IPS-11a (cell line): ENCODE results near the gene SUPT3H.

Experiments
- H3K4me3 ChIP-seq: one replicate; pipeline ENCODE4 v1.5.1; 2013; ENCODE audit warnings: low read depth, low read length, control low read depth

Gene SUPT3H

DNA sequence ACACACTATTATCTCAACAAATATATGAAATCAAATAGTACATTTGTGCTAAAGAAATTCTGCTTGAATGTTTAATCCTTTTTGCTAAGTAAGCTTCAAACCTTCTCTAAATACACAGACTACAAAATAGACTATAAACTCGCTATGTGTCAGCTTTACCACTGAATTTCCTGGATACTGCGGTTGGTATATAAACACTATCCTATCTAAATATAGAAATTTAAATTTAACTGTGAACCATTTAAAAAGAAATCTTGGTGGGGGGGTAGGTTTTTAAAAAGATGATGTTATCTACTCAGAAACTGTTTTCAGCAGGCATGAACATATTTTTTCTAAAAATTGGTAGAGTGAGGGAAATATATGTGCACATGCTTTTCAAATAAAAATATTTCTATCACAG lies 356.1 kb downstream of the SUPT3H start:
- no peak overlapping the region for H3K4me3 ChIP-seq

DNA sequence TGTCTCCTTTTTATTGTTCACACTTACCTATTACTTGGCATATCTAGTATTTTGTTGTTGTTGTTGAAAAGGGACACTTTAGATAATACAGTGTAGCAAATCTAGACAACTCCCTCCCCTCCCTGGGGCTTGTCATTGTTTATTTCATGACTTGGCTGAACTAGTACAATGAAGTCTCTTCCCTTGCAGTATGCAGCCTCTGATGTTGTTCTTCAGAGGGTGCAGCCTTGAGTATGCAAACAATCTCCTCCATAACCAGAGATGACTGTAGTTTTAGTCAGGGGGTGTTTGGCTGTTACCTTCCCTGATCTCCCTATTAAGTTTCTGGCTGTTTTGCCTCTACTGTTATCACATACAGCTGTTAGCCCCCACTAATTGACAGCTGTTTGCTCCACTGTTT lies 365.0 kb downstream of the SUPT3H start:
- H3K4me3 ChIP-seq = no peak overlapping the region

DNA sequence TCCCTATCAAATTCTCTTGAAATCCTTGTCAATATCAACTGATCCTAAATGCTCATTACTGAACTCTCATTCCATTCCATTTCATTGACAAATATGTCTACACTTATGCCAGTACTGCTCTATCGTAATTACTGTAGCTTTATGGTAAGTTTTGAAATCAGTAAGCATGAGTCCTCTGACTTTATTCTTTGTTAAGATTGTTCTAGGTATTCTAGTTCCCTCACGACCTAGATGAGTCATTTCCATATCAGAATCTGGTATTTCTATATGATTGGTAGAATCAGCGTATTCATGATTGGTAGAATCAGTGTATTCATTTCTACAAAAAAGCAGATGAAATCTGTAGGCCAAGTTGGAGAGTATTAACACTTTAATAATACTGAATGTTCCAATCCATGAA lies 368.2 kb downstream of the SUPT3H start:
- no peak overlapping the region for H3K4me3 ChIP-seq

DNA sequence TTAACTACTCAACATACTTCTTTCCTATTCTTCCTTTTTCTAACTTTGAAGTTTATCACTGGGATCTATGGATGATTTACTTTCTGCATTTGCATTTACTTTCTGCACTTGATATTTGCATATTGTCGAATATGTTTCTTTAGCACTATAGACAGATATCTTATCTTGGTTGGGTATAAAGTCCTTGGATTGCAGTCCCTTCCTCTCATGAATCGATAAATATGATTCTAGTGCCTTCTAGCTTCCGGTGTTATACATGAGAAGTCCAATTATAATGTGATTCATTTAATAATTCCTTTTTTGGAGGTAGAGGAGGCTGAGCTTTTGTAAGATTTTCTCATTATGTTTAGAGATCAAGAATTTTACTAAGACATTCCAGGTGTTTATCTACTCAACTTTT lies 370.8 kb downstream of the SUPT3H start:
- H3K4me3 ChIP-seq = no peak overlapping the region

DNA sequence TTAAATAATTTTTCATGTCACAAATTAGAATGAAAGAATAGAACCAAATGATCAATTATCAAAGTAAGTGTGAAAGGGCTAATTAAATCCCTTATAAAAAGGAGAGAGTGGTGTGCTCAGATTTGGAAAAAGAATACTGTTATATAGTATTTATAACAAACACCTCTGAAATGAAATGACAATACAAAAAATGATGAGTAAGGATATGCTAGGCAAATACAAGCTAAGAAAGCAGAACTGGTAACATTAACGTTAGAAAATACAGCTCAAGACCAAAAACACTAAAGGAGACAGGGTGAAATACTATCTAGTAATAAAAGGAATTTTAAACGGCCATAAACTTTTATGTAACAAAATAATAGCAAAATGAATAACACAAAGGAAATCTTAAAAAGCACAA lies 373.8 kb downstream of the SUPT3H start:
- no peak overlapping the region for H3K4me3 ChIP-seq

DNA sequence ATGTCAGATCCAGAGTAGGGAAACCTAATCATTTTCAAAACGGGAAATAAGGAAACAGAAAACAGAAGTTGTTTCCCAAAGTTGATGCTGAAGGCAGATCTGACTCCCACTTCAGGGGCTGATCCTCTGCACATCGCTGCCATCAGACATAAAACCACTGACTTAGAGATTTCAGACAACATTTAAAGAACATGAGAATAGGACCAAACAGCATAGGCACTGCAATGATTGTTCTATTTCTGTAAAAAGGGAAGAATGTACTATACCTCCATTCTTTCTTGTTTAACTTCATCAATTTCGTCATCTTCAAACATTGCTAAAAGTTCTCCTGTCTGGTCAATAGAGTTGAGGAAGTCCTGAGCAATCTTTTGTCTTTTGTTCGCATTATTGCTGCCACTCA lies 374.3 kb downstream of the SUPT3H start:
- H3K4me3 ChIP-seq = no peak overlapping the region

DNA sequence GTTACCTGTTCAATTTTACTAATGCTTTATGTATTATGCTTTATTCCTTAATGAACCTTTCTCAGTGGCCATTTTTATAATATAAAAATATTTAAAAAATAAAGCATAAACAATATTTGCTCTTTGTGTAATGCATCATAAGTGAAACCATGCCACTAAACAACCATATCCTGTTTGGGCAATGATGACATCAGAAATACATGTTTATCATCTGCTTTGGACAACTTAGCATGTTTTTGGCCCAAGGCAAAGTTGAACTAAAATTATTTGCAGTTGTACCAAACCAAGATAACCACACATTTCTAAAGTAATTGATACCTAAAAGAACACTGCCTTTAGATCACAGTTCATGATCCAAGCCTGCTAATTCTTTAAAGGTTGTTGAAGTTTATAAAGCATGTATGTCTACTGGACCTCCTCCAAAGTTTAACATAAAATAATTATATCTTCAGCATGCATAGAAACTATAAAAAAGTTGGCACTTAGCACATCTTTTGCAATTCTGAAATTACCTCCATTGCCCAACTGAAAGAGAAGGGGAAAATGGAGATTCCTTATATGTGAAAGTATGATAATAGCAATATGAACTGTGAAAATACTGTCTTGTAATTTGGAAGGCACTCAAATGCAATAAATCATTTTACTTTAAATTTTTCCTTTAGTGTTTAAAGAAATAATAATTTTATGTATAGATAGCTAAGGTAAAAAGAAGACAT lies 375.2 kb downstream of the SUPT3H start:
- no peak overlapping the region for H3K4me3 ChIP-seq

DNA sequence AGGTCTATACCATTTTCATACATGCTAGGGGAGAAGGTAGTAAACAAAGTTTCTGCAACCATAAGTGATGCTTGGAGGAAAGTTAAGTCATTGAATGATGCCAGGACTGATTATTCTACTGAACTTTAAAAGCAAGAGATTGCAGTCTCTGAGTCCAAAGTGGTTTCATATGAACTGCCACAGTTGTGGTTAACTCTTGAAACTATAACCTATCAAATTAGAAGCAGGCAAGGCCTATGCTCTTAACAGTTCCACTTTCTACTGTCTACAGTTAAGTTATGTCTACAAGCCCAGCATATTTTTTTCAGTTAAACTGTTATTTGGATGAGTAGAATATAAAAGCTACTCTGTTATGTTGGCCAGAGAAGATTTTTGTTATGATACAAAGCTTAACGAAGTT lies 376.1 kb downstream of the SUPT3H start:
- H3K4me3 ChIP-seq = no peak overlapping the region

DNA sequence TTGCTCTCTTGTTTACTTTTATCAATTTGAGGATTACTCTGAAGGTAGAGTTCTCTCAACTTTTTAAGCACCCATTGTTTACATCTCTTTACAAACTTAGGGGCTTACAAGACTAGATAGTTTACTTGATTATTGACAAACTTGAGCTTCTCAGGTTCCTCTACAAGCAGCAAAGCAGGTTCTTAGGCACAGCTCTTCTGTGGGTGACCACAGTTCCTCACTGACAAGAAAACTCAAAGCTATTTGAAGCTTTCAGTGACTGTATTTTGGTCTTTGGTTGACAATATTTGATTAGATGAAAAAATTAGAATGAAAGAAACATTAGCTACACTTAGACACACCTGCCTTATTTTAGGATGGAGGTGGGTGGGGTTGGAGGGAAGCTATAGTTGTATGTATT lies 376.9 kb downstream of the SUPT3H start:
- H3K4me3 ChIP-seq = no peak overlapping the region

DNA sequence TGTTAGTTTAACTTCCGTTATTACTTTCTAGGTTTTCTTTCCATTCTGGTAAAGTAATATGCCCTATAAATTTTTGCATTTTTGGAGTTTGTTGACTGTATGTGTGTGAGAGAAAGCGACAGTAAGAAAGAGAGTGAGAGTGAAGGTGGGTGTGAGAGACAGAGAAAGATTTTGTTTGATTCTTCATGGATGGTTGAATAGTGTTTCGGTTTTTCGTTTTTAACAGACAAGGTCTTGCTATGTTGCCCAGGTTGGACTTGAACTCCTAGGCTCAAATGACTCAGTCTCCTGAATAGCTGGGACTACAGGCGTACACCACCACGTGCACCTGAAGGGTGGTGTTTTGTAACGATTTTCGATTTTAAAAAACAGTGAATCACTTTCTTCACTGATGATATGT lies 378.7 kb downstream of the SUPT3H start:
- no peak overlapping the region for H3K4me3 ChIP-seq

DNA sequence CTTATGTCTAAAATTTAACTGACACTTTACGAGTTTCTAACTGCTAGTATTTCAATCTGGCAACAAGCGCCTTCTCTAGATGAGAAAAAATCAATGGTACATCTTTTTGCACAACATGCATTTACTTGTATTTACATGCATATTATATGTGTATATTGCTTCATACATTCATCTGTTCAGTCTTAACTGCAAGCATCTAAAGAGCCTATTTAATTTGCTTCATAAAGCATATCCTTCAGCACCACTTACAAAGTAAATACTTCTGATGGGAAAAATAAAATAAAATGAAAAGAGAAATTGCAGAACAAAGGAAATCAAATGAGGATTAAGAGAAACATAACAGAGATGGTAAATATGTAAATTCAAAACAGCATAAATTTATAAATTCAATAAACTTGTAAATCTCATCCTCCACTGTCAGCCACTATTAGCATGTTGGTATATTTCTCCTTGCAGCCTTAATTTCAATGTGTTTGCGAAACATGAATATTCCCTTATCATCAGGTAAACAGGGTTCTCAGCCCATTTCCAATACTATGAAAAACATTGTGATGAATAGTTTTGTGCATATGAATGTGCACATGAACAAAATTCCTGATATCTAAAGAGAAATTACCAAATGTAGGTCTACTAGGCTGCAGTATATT lies 382.1 kb downstream of the SUPT3H start:
- H3K4me3 ChIP-seq = no peak overlapping the region

DNA sequence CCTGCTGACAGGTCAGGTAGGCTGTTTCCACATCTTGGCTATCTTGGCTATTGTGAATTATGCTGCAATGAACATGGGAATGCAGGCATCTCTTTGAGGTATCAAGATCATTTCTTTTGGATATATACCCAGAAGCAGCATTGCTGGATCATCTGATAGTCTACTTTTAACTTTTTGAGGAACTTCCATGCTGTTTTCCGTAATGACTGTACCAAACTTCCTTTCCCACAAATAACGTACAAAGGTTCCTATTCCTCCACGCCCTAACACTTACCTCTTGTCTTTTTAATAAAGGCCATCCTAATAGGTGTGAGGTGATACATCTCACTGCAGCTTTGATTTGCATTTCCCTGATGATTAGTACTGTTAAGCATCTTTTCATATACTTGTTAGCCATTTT lies 388.3 kb downstream of the SUPT3H start:
- no peak overlapping the region for H3K4me3 ChIP-seq

DNA sequence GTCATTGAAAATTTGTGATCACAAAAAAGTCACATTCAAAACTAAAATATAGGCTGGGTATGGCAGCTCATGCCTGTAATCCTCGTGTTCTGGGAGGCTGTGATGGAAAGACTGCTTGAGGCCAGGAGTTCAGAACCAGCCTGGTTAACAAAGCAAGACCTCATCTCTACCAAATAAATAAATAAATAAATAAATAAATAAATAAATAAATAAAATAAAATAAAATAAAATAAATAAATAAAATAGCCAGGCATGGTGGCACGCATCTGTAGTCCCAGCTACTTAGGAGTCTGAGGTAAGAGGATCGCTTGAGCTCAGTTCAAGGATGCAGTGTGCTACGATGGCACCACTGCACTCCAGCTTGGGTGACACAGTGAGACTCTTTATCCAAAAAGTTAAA lies 392.7 kb downstream of the SUPT3H start:
- H3K4me3 ChIP-seq = no peak overlapping the region

DNA sequence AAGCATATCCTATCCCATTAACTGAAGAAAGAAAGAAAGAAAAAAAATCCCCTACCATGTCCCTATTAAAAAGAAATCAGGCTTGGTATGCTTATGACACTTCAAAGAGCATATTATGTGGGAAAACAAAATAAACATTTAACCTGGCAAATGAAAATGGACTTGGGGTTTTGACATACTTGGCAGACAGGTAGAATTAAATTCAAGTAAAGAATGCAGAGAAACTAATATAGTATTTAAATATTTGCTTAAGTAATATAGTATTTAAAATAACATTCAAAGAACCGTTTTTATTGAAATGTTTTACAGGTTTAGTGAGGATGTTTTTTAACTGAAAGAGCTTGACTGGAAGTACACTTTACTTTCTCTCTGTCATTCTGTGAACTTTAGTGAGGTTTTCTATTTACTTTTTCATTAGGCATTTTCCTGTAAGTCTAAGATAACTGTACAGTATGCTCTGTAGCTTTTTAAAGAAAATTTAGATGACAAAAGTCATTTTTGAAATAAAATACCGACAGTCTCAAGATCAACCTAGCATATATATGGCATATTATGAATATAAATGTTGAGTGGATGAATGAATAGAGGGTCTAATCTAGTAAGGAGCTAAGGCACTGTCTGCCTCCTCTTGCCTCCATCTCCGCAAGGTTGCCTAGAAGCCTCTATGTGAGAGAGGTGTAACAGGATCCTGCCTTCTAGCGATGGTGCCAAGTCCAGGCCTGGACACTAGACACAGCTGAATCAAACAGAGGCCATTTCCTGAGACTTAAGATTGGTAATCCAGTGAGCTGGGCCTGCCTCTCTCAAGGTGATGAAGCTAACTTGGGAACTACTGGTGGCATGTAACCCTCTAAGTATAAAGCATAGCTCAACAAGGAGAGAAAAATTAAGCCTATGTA lies 394.0 kb downstream of the SUPT3H start:
- no peak overlapping the region for H3K4me3 ChIP-seq

DNA sequence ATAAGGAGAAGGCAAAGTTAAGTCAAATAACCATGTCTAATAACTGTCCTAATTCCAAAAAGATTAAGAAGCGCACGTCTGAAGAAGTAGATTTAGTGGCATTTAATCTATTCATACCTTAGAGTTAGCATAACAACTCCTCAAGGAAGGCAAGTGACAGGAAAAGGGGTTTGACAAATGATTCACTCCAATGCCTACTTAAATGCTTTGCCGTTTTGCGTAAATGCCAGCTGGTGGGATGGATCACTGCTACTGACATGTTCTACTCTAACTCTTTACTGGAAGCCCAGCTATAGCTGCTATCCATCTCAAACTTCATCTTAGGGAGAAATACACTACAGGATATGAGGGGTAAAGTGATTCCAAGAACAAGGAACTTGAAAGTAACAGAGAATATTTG lies 396.9 kb downstream of the SUPT3H start:
- no peak overlapping the region for H3K4me3 ChIP-seq

DNA sequence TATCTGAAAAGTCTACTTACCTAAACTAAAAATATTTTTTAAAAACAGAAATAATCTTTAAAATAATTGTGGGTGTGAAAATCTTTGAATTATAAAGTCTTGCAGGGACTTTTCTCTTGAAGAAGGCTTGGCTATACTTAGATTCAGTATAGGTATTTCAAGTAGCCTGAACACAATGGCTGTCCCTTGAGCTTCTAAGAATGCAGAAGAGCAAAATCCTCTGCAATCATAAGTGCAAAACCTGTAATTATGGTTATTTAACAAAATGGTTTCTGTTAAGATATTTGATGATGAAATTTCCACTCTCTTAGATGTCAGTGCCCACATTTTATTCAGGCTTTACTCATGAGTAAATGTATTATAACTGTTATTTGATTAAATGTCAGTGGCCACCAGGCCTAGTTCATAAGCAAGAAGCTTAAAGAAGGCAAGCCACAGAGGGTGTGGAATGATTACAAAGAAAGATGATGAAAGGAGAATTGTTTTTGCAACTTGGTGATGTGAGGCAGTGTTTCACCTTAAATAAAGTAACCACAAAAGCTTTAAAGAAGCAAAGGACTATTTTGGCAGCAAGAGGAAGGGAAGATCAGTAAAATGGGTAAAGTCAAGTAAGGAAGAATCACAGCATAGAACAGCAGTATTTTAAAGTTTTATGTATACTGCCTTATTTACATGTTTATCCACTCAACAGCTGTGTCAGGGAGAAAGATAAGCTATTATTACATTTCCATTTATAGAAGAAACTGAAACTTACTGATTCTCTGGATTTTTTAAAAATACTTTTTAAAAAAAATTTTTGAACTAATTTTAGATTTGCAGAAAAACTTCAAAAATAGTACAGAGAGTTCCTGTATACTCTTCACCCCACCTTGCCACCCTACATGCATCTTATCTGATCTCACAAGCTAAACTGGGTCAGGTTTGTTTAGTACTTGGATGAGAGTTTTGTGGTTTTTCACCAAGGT lies 400.8 kb downstream of the SUPT3H start:
- H3K4me3 ChIP-seq = no peak overlapping the region

DNA sequence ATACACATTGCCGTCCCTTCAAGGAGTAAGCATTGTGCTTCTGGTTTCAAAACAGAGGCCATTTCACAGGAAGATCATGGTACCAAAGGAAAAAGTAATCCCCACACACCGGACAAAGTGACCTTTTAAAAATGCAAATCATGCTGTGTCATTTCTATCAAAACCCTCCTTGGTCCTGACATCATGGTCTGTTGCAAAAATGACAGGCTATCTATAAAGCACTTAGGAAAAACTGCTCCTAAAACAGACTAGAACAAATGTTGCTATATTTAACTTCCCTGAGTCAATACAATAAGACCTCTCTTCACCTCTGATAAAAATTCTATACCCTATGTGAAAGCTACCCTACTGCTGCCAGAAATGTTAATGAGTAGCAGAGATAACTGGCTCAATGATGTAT lies 403.2 kb downstream of the SUPT3H start:
- no peak overlapping the region for H3K4me3 ChIP-seq

DNA sequence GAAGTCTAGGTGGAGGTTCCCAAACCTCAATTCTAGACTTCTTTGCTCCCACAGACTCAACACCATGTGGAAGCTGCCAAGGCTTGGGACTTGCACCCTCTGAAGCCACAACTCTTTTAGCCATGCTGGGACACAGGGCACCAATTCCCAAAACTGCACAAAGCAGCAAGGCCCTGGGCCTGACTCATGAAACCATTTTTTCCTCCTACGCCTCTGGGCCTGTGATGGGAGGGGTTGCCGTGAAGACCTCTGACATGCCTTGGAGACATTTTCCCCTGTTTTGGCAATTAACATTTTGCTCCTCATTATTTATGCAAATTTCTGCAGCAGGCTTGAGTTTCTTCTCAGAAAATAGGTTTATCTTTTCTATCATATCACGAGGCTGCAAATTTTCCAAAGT lies 405.0 kb downstream of the SUPT3H start:
- no peak overlapping the region for H3K4me3 ChIP-seq

DNA sequence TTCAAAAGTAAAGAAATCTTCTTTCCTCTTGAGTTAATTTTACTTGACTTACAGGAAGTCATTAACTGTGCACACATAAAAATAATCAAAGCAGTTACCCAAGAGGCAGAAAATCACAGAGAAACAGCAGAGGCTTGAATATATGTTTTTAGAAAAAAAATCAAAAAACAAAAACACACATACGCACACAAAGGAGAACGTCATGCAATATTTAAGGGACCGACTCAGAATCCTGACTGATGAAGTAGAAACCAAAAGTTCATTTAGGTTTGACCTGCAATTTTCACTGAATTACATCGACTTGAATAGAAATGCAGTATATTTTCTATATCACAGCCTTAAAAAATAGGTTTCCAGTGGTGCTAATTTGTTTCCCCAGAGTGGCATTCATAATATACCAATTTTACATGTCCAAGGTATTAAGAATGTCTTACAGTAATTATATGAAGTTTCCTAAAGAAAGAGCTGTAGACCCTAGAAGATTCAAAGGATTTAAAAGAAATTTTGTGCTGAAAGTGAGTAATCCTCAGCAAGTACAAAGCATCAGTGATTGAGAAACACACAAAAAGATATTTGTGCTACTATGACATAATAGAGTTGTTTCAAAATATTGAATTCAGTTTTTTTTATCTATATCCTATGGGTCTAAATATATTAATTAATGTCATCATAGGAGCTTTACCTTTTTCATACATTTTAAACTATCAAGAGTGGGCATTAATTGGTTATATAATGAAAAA lies 408.1 kb downstream of the SUPT3H start:
- H3K4me3 ChIP-seq = no peak overlapping the region

DNA sequence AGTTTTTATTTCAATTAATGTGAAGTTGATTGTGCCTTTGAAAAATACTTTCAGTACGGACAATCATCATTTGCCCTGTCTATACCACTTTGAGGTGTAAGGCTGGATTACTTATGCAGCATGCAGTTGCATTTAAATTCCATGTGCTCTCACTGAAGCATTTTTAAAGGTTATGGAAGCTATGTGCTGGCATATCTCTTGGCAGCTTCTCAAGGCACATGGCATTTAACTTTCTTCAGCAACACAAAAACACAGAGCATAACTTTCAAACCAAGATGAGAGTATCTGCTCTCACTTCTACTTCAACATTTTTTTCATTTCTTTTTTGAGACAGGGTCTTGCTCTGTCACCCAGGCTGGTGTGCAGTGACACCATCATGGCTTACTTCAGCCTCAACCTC lies 410.3 kb downstream of the SUPT3H start:
- H3K4me3 ChIP-seq = no peak overlapping the region
